HG02642 (cell line): ENCODE results near the gene LZTR1.
A peak's percentile ranks its signal among the peaks of the same experiment; 100 is the strongest.

ENCODE experiments used
- ATAC-seq: cut with Tn5 transposase; IDR thresholded peaks from one replicate; pipeline ENCODE4 v1.9.1; 2021; ENCODE audit warnings: mild to moderate bottlenecking; ENCODE audit not compliant: unreplicated experiment, poor library complexity

LZTR1 gene

GRCh38 chr22:20979243-20979809, 2.8 kb upstream of the LZTR1 start:
- no peak for ATAC-seq

GRCh38 chr22:20979940-20980453, 2.1 kb upstream of the LZTR1 start:
- ATAC-seq = no peak

GRCh38 chr22:20980523-20980922, 1.6 kb upstream of the LZTR1 start:
- no peak for ATAC-seq

- ATAC-seq = no peak
These were observed 967 bp upstream of the LZTR1 start for GRCh38 chr22:20980938-20981722.

DNA sequence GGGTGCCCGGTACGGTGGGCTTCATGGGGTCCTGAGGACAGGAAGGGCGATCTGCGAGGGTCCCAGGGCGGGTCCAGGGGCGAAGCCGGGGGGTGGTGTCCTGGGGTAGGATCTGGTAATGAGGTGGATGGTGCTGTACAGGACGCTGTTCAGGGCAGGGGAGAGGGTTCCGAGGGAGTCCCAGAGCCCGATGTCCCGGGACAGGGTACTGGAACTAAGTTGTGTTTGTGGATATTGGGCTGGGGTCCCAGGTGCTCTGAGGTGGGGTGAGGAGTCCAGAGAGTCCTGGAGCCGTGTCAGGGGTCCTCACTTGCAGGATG, 426 bp downstream of the LZTR1 start:
- ATAC-seq = peak; percentile 18

- no peak for ATAC-seq
These were observed 1.1 kb downstream of the LZTR1 start for GRCh38 chr22:20983081-20983771.

GRCh38 chr22:20985720-20986119, 3.6 kb downstream of the LZTR1 start:
- no peak for ATAC-seq

GRCh38 chr22:20986365-20986764, 4.3 kb downstream of the LZTR1 start:
- no peak for ATAC-seq

- no peak for ATAC-seq
These were observed 5.3 kb downstream of the LZTR1 start for GRCh38 chr22:20987375-20987774.

DNA sequence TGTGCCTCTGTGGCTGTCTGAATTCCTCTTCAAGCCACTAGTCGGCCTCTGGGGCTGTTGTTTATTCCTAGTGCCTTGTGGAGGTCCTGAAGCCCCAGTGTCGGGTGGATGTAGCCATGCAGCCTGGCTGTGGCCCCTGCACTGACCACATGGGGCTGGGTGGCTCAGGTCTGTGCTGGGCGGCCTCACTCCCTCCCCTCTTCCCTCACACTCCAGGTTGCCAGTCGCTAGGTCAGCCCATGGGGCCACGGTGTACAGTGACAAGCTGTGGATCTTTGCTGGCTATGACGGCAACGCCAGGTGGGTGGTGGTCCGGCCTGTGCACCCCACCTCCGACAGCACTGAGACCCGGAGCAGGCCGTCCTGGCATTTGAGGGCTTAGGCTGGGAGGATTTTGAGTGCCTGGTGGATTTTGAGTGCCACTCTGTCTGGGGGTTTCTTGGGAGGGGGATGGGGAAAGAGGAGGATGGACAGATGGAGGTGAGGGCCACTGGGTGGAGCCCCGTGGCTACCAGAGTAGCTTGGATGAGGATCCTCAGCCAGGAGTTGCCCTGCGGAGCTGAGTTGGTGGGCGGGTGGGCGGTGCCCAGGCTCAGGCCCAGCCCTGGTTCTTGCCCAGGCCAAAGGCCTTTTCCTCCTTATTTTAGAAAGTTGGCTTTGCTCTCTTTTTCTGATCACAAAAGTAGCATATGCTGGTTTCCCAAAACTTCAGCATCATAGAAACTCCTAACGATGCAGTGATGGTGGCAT, 6.7 kb downstream of the LZTR1 start:
- no peak for ATAC-seq

GRCh38 chr22:20989323-20990138, 7.4 kb downstream of the LZTR1 start:
- no peak for ATAC-seq

GRCh38 chr22:20990184-20991180, 8.4 kb downstream of the LZTR1 start:
- no peak for ATAC-seq

- no peak for ATAC-seq
These were observed 9.4 kb downstream of the LZTR1 start for GRCh38 chr22:20991252-20992055.

DNA sequence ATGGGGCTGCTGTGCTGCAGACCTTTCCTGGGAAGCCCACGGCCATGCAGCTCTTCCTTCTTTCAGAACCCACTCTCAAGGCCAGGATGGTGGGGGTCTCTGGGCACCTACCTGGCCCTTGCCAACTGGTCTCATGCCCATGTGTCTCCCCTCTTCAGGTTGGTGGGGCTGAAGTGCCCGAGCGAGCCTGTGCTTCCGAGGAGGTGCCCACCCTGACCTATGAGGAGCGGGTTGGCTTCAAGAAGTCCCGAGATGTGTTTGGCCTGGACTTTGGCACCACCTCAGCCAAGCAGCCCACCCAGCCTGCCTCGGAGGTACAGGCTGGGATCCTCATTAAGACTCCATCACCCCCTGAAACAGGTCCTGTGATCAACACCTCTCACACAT, 10.0 kb downstream of the LZTR1 start:
- ATAC-seq = no peak

- ATAC-seq = no peak
These were observed 10.6 kb downstream of the LZTR1 start for GRCh38 chr22:20992456-20993303.

DNA sequence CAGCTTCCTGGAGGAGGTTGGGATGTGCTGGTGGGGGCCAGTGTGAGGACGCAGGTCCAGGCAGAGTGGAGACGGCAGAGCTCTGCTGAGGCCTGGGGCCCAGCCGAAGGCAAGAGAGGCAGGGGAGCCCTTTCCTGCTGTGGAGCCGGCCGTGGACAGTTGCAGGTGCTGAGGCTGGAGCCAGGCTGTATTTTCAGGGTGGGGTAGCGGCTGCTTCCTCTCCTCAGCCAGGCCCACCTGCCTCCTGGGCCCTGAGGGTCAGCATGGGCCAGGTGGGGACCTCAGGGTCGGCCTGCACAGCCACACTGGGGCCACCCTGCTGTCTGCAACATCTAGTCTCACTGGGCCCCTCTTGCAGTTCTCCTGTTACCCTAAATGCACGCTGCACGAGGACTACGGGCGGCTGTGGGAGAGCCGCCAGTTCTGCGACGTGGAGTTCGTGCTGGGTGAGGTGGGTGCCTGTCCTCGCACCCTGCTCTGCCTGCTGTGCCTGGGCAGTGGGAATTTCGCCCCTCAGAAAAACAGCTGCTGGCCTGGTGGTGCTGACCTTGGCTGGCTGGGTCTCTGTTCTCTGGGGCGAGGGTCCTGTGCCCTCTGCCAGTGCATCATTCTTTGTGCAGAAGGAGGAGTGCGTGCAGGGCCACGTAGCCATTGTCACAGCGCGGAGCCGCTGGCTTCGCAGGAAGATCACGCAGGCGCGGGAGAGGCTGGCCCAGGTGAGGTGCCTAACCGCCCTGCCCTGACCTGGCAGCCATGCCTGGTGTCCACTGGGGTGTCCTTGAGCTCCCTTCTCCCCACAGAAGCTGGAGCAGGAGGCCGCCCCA, 11.4 kb downstream of the LZTR1 start:
- ATAC-seq = no peak
